GM12878 (cell line): Measurements from ENCODE around the gene EEFSEC. TPM values are rescaled to one million over a fixed set of nuclear protein-coding genes. Genes with fewer than 3 reads are reported as not detected.

Source experiments
- ATAC-seq: fragments of 200-7000 bp; cut with Tn5 transposase; 3 replicates; pipeline ENCODE4 v1.9.1; 2020; ENCODE audit warnings: mild to moderate bottlenecking, moderate library complexity
- BruUV-seq: library from RNA; stranded (reverse); fragments of 400-500 nt; replicated peaks from 2 replicates; lab custom pipeline; 2021; lab: Mats Ljungman, UMichigan
- CTCF ChIA-PET: fragments of 300-600 bp; sonication (Branson Sonifier 250); formaldehyde crosslinking; extraction: SDS; loops from one replicate; lab custom pipeline; 2021; ENCODE audit warnings: inconsistent platforms; lab: Yijun Ruan, JAX
- POLR2A ChIA-PET: fragments of 350-600 bp; formaldehyde crosslinking; extraction: SDS; loops from one replicate; lab custom pipeline; 2021; ENCODE audit warnings: inconsistent platforms; lab: Charles Lee
- RAD21 ChIA-PET: fragments of 300-600 bp; sonication (Branson Sonifier 250); formaldehyde crosslinking; loops from one replicate; lab custom pipeline; 2023; ENCODE audit warnings: antibody characterized with exemption; ENCODE audit not compliant: unreplicated experiment; lab: Charles Lee
- SMC1A ChIA-PET: fragments of 300-600 bp; sonication (Branson Sonifier 250); formaldehyde crosslinking; loops from one replicate; lab custom pipeline; 2023; ENCODE audit not compliant: unreplicated experiment, uncharacterized antibody; lab: Charles Lee
- DNase-seq: peaks from one replicate; pipeline ENCODE4 v3.0.0-alpha.2; 2011; ENCODE audit warnings: low read depth, low spot score
- FAIRE-seq: peaks from 3 replicates; lab custom pipeline; 2011; peaks lifted over from hg19 to GRCh38; lab: Jason Lieb, UNC
- H2AFZ ChIP-seq: 2 replicates; pipeline ENCODE4 v1.6.0; 2011; ENCODE audit warnings: low read depth, low read length, control low read depth; ENCODE audit not compliant: control insufficient read depth
- H3K27ac ChIP-seq: 2 replicates; pipeline ENCODE4 v1.5.1; 2011; ENCODE audit warnings: control low read depth; ENCODE audit not compliant: control insufficient read depth, insufficient read depth
- H3K27me3 ChIP-seq, 2 experiments: replicated peaks in 1 of 2; 2 replicates each; pipeline versions ENCODE4 v1.6.0 to v1.6.1; 2011; ENCODE audit warnings: low read length in 1 of 2; ENCODE audit not compliant: control insufficient read depth in 2 of 2, insufficient read depth in 2 of 2
- H3K36me3 ChIP-seq, 2 experiments: 2 replicates each; pipeline ENCODE4 v1.5.1; 2011; ENCODE audit warnings: low read length in 1 of 2; ENCODE audit not compliant: control insufficient read depth in 2 of 2, insufficient read depth in 2 of 2
- H3K4me1 ChIP-seq: 2 replicates; pipeline ENCODE4 v1.6.1; 2011; ENCODE audit warnings: mild to moderate bottlenecking, low read length, moderate library complexity, mixed read lengths; ENCODE audit not compliant: control insufficient read depth, insufficient read depth
- H3K4me2 ChIP-seq: 2 replicates; pipeline ENCODE4 v1.6.0; 2011; ENCODE audit warnings: control low read depth; ENCODE audit not compliant: control insufficient read depth, insufficient read depth
- H3K4me3 ChIP-seq: fragments of 200-600 bp; sonication (generic); 2 replicates; pipeline ENCODE4 v1.5.1; 2016
- H3K79me2 ChIP-seq: 2 replicates; pipeline ENCODE4 v1.6.0; 2011; ENCODE audit warnings: low read length; ENCODE audit not compliant: control insufficient read depth, insufficient read depth
- H3K9ac ChIP-seq: 2 replicates; pipeline ENCODE4 v1.8.0; 2011; ENCODE audit warnings: low read length, control low read depth, mixed read lengths; ENCODE audit not compliant: control insufficient read depth, insufficient read depth
- H3K9me3 ChIP-seq: replicated peaks from 3 replicates; pipeline ENCODE4 v1.5.1; 2011; ENCODE audit warnings: mild to moderate bottlenecking, low read length; ENCODE audit not compliant: control insufficient read depth, insufficient read depth
- H4K20me1 ChIP-seq: 2 replicates; pipeline ENCODE4 v1.6.0; 2011; ENCODE audit not compliant: control insufficient read depth, insufficient read depth
- CEBPB ChIP-seq, 2 experiments: fragments of 150-350 bp in 1 of 2; IDR thresholded peaks; 2 replicates each; pipeline ENCODE4 v1.6.1; 2012 to 2014; ENCODE audit warnings: low read depth in 2 of 2, low read length in 2 of 2, borderline replicate concordance in 1 of 2, inconsistent platforms in 1 of 2
- ELK1 ChIP-seq: IDR thresholded peaks from 2 replicates; pipeline ENCODE4 v1.6.1; 2012; ENCODE audit warnings: low read depth, low read length, improper control_type of control experiment
- HDGF ChIP-seq: fragments of 450-650 bp; IDR thresholded peaks from 2 replicates; pipeline ENCODE4 v1.6.1; 2016; ENCODE audit warnings: antibody characterized with exemption
- IKZF2 ChIP-seq, 2 experiments: fragments of 450-650 bp; IDR thresholded peaks; 2 replicates each; pipeline ENCODE4 v1.6.1; 2017; ENCODE audit warnings: mild to moderate bottlenecking in 2 of 2, moderate library complexity in 2 of 2
- PKNOX1 ChIP-seq: fragments of 450-650 bp; IDR thresholded peaks from 2 replicates; pipeline ENCODE4 v1.6.1; 2016; ENCODE audit warnings: mild to moderate bottlenecking
- TCF7 ChIP-seq: IDR thresholded peaks from 2 replicates; pipeline ENCODE4 v1.6.1; 2014; ENCODE audit warnings: antibody characterized with exemption, borderline replicate concordance
- ZBTB4 ChIP-seq: fragments of 450-650 bp; formaldehyde crosslinking; IDR thresholded peaks from 2 replicates; pipeline ENCODE4 v1.4.0; 2022; ENCODE audit warnings: mild to moderate bottlenecking, moderate library complexity
- ZNF384 ChIP-seq: IDR thresholded peaks from 2 replicates; pipeline ENCODE4 v1.6.1; 2012; ENCODE audit warnings: low read depth, mild to moderate bottlenecking, low read length, improper control_type of control experiment, borderline replicate concordance
- ZZZ3 ChIP-seq: IDR thresholded peaks from 2 replicates; pipeline ENCODE4 v1.6.1; 2011; ENCODE audit warnings: low read depth; ENCODE audit not compliant: control insufficient read depth, insufficient read length
- WGBS: methylation state at CpG from one replicate; pipeline ENCODE4 v1.1.6; 2016; ENCODE audit warnings: low lambda C conversion rate; ENCODE audit not compliant: insufficient replicate concordance, insufficient coverage; ENCODE audit errors: missing lambda C conversion rate; 5-methylcytosine and 5-hydroxymethylcytosine counted together
- in situ Hi-C: fragments of 300-500 bp; cut with MboI; formaldehyde crosslinking; loops from 9 replicates; pipeline ENCODE4 v1.14.3; 2018; ENCODE audit warnings: mixed read lengths
- intact Hi-C: fragments of 100-400 bp; cut with micrococcal nuclease; formaldehyde crosslinking; loops from one replicate; pipeline ENCODE4 v1.14.2; 2022; ENCODE audit not compliant: unreplicated experiment
- polyA plus RNA-seq, 11 experiments: library from polyadenylated mRNA; depleted of rRNA in 4 of 11; unstranded in 6 of 11; stranded (reverse) in 5 of 11; fragments of >200 nt; fragmentation: Nextera tagmentation in 4 of 11; fragmentation: Illumina TruSeq in 1 of 11; extraction: Ambion mirVana in 4 of 11; extraction: Trizol in 1 of 11; gene quantifications; 1 replicate in 1 of 11; 2 replicates in 10 of 11; pipeline versions ENCODE4 v1.2.1 to v1.2.3, GENCODE V29; 2011 to 2016; ENCODE audit warnings: inconsistent platforms in 2 of 11, missing spikeins in 2 of 11, low read depth in 1 of 11
- total RNA-seq, 4 experiments: library from RNA; depleted of rRNA in 3 of 4; stranded (reverse); fragments of >200 nt in 3 of 4; fragmentation: Illumina TruSeq in 1 of 4; extraction: Trizol in 1 of 4; gene quantifications; 2 replicates each; pipeline versions ENCODE4 v1.2.1 to v1.2.3, GENCODE V29; 2013 to 2021

The EEFSEC gene
- total and polyA plus RNA-seq, 10 of the 15 experiments (the other 5 are each of a cell fraction or from before 2014, with no cell fraction given) = 0.29 to 29.1 (median 16.1) TPM

- no peak overlapping the region for H3K4me3 ChIP-seq
- CTCF ChIA-PET = interaction anchor here (1.4 kb wide), 1 partner anchor 9 kb away, joined by 3 read pairs; no protein-coding TSS in a partner anchor
- POLR2A ChIA-PET = no interaction called here
- H3K4me1 ChIP-seq = no peaks in the 10 kb centered on the region
- H3K27me3 ChIP-seq = no peaks in the 10 kb centered on the region
- SMC1A ChIA-PET = interaction anchor here (0.8 kb wide), 1 partner anchor 9 kb away, joined by 3 read pairs; no protein-coding TSS in a partner anchor
- DNase-seq (no peak), ATAC-seq (no peak), FAIRE-seq (no peak)
- H3K9me3 ChIP-seq = no peaks in the 10 kb centered on the region
- no peak overlapping the region for H3K9ac ChIP-seq
- no TSS peak for BruUV-seq
- in situ Hi-C loops = no loop called here
- no peak overlapping the region for H2AFZ ChIP-seq
- H3K27ac ChIP-seq = no peak overlapping the region
- H3K79me2 ChIP-seq = no peaks in the 10 kb centered on the region
- no peaks in the 10 kb centered on the region for H3K36me3 ChIP-seq
- intact Hi-C loops = no loop called here
- no peak overlapping the region for H3K4me2 ChIP-seq
- no peak for TF ChIP-seq ZZZ3
- no peak for TF ChIP-seq IKZF2 (IDR thresholded peaks at IDR 0.05)
- H4K20me1 ChIP-seq = no peaks in the 10 kb centered on the region
- RAD21 ChIA-PET = no interaction called here
- WGBS = 97% methylated on average over 3 of the region's 3 CpGs
Measured at GRCh38 chr3:128185630-128186447, 32.6 kb downstream of the EEFSEC start.

GRCh38 chr3:128187495-128187894 is 34.2 kb downstream of the EEFSEC start:
- H3K4me3 ChIP-seq = no peak overlapping the region
- CTCF ChIA-PET = no interaction called here

More at GRCh38 chr3:128187495-128187894, 34.2 kb downstream of the EEFSEC start:
- DNase-seq (no peak), FAIRE-seq (no peak), ATAC-seq (no peak)
- H3K27ac ChIP-seq = no peak overlapping the region
- SMC1A ChIA-PET = interaction anchor here (1.5 kb wide), 1 partner anchor 10 kb away, joined by 5 read pairs; no protein-coding TSS in a partner anchor
- POLR2A ChIA-PET = no interaction called here
- H3K4me2 ChIP-seq = no peak overlapping the region
- BruUV-seq = no TSS peak
- H3K4me1 ChIP-seq = no peaks in the 10 kb centered on the region
- RAD21 ChIA-PET = no interaction called here
- in situ Hi-C loops (no loop called here), intact Hi-C loops (no loop called here)
- no peaks in the 10 kb centered on the region for H3K9me3 ChIP-seq
- H4K20me1 ChIP-seq = no peaks in the 10 kb centered on the region
- H3K27me3 ChIP-seq = no peaks in the 10 kb centered on the region
- H3K79me2 ChIP-seq = no peaks in the 10 kb centered on the region
- TF ChIP-seq HDGF (no peak), ZNF384 (no peak), PKNOX1 (no peak), CEBPB (IDR thresholded peaks at IDR 0.05; ENCODE audit: borderline replicate concordance in 1 of 2, low read depth in 2 of 2, low read length in 2 of 2) (no peak), TCF7 (no peak), ELK1 (no peak), ZBTB4 (no peak)
- WGBS = 0% methylated on average over 1 of the region's 1 CpG
- no peaks in the 10 kb centered on the region for H3K36me3 ChIP-seq
- H3K9ac ChIP-seq = no peak overlapping the region
- H2AFZ ChIP-seq = no peak overlapping the region
